AG04449 (cell line): ENCODE measurements around the gene RPUSD1.

Experiments
- CTCF ChIA-PET: fragments of 350-600 bp; formaldehyde crosslinking; extraction: SDS; loops from one replicate; lab custom pipeline; 2021; ENCODE audit warnings: antibody characterized with exemption; lab: Yijun Ruan, JAX
- POLR2A ChIA-PET: fragments of 400-600, 350-600 bp; formaldehyde crosslinking; extraction: SDS; loops from one replicate; lab custom pipeline; 2020; ENCODE audit warnings: antibody characterized with exemption, inconsistent platforms; lab: Yijun Ruan, JAX
- DNase-seq: peaks from one replicate; pipeline ENCODE4 v3.0.0-alpha.2; 2010; ENCODE audit warnings: low read depth, low spot score
- H3K4me3 ChIP-seq: 2 replicates; pipeline ENCODE4 v1.5.1; 2011; ENCODE audit warnings: low read depth, mild to moderate bottlenecking, control low read depth, low read length
- CTCF ChIP-seq: IDR thresholded peaks from one replicate; pipeline ENCODE4 v1.5.1; 2011; ENCODE audit warnings: mild to moderate bottlenecking, moderate library complexity, low read length, control low read depth, inconsistent platforms; ENCODE audit not compliant: insufficient read depth; ENCODE audit errors: missing control alignments

The RPUSD1 gene

DNA sequence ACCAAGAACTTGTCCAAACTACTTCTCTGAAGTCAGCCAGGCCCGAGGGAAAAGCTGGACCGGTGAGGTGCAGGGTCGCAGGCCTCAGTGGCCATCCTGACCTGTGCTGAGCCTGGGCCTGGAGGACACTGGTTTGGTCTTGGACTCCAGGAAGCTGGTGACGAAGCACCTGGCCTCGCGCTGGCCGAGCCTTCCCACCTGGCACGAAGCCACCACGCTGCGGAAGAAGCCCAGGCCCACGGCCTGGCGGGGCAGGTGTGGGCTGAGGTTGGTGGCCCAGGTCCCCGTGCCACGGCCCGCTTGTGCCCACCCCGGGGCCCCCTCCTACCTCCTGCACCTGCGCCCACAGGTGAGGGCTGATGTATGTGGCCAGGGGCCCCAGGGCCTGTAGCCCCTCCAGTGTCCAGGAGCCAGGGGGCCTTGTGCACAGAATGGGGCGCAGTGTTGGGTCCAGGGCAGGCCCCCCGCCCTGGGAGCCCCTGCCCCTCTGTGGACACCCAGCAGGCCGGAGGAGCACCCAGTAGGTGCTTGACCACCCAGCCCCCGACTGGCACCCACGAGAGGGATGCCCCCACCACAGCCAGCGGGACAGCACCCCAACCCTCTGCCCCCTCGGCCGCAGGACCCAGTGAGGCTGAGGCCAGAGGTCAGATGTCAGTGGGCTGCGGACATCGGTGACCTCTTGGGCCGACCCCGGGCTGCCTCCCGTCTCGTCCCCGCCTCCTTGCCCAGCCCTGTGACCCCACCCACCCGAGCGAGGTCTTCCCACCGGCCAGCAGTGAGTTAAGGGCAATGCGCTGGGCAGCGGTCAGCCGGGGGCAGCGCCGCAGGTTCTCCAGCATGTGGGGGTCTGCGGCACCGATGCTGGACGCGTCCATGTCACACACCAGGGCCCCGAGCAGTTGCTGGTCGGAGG lies 13.8 kb downstream of the RPUSD1 start:
- no peak for DNase-seq
- POLR2A ChIA-PET: no interaction called here
- no peak for TF ChIP-seq CTCF
- CTCF ChIA-PET: no interaction called here
- no peak overlapping the region for H3K4me3 ChIP-seq

DNA sequence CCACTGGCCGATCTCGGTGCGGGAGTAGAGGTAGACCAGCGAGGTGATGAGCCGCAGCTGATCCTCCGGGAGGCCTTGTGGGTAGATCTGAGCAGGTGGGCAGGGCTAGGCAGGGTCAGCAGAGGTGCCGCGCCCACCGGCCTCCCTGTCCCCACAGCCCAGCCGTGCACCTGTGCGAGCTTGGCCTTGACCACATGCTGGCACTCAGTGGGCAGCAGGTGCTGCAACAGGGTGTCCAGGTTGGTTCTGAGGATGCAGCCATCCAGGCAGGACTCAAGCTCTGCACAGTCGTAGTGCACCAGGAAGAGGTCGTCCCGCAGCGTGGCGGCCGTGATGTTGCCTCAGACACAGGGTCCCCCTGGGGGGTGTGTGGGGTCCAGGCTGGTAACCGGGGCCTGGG lies 15.2 kb downstream of the RPUSD1 start:
- POLR2A ChIA-PET: interaction anchor here (0.6 kb wide), 1 partner anchor 1192 kb away, joined by 3 read pairs; the partner anchor contains the start of gene RPS2
- TF ChIP-seq CTCF: no peak
- DNase-seq: no peak
- H3K4me3 ChIP-seq: no peak overlapping the region
- CTCF ChIA-PET: interaction anchor here (1.8 kb wide), 2 partner anchors 12 to 60 kb away, joined by 6 to 8 read pairs; no protein-coding TSS in a partner anchor

GRCh38 chr16:770411-770810 lies 17.8 kb downstream of the RPUSD1 start:
- ChIA-PET POLR2A (no interaction called here), CTCF (interaction anchor here (0.6 kb wide), 1 partner anchor 29 kb away, joined by 3 read pairs; no protein-coding TSS in a partner anchor)
- no peak for TF ChIP-seq CTCF
- no peak overlapping the region for H3K4me3 ChIP-seq
- DNase-seq: no peak

DNA sequence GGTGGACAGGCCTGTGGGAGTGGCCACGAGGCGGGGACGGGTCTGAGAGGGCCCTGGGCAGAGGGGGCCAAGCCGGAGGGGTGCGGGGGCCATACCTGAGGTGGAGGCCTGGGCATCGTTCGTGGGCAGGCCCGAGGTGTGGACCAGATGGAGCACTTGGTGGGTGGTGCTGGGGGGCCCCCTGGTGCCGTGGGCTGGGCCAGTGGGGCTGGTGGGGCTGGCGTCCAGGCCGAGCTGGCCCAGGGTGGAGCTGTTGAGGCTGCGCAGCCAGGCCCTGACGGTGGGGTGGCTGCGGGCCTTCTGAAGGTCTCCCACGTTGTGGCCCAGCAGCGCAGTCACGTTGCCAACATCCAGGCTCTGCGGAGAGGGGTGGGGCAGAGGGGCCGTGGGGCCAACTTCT lies 18.2 kb downstream of the RPUSD1 start:
- TF ChIP-seq CTCF: no peak
- DNase-seq: no peak
- H3K4me3 ChIP-seq: no peak overlapping the region
- CTCF ChIA-PET: interaction anchor here (0.6 kb wide), 1 partner anchor 28 kb away, joined by 3 read pairs; no protein-coding TSS in a partner anchor
- POLR2A ChIA-PET: no interaction called here

GRCh38 chr16:769184-769784 lies 18.9 kb downstream of the RPUSD1 start:
- no peak for DNase-seq
- POLR2A ChIA-PET: no interaction called here
- no peak overlapping the region for H3K4me3 ChIP-seq
- CTCF ChIA-PET: no interaction called here
- TF ChIP-seq CTCF: no peak

- DNase-seq: no peak
- ChIA-PET POLR2A (no interaction called here), CTCF (no interaction called here)
- H3K4me3 ChIP-seq: no peak overlapping the region
- no peak for TF ChIP-seq CTCF
Measured at GRCh38 chr16:768428-768827, 19.8 kb downstream of the RPUSD1 start.
